ENCODE results near the gene BMPR1B. TPM values are rescaled to one million over a fixed set of nuclear protein-coding genes. Genes with fewer than 3 reads are reported as not detected.

The BMPR1B gene
- total and polyA plus RNA-seq, 4 donors = 0.27 to 0.70 (median 0.48) TPM

- H3K27me3 ChIP-seq (ENCODE audit: control insufficient read depth in 4 of 4, insufficient read depth in 4 of 4, low read length in 3 of 4) = peaks cover 0 to 4% (median 0%) of the 10 kb centered on the region in 4 donors
- no peaks in the 10 kb centered on the region for H3K9me3 ChIP-seq (ENCODE audit: control insufficient read depth in 4 of 4, low read length in 3 of 4)
- H3K4me1 ChIP-seq (ENCODE audit: control insufficient read depth in 4 of 4, insufficient read depth in 4 of 4, low read length in 3 of 4) = no peaks in the 10 kb centered on the region
- H3K9ac ChIP-seq (ENCODE audit: low read depth in 1 of 2, low read length in 2 of 2) = no peak overlapping the region
- WGBS = 57% methylated on average over 5 of the region's 5 CpGs
- H3K36me3 ChIP-seq (ENCODE audit: control insufficient read depth in 4 of 4, insufficient read depth in 3 of 4, low read depth in 1 of 4, low read length in 3 of 4) = no peaks in the 10 kb centered on the region
- H3K27ac ChIP-seq (ENCODE audit: low read depth in 1 of 2, low read length in 2 of 2) = no peak overlapping the region
- no peak overlapping the region for H3K4me3 ChIP-seq (ENCODE audit: low read depth in 1 of 3, low read length in 3 of 3)
- TF ChIP-seq FOXA1 (IDR thresholded peaks at IDR 0.05) (no peak), SP1 (IDR thresholded peaks at IDR 0.05) (no peak), JUND (IDR thresholded peaks at IDR 0.05) (no peak), TAF1 (conservative IDR thresholded peaks at IDR 0.05) (no peak), FOXA2 (IDR thresholded peaks at IDR 0.05) (no peak), EGR1 (IDR thresholded peaks at IDR 0.05; ENCODE audit: low read depth in 2 of 2) (no peak), NR2F2 (IDR thresholded peaks at IDR 0.05) (no peak)
- DNase-seq (ENCODE audit: low spot score) = no peak
Measured at GRCh38 chr4:95183656-95184408, 426.1 kb downstream of the BMPR1B start.

GRCh38 chr4:95186666-95187065 lies 428.9 kb downstream of the BMPR1B start:
- H3K27me3 ChIP-seq (ENCODE audit: control insufficient read depth in 4 of 4, insufficient read depth in 4 of 4, low read length in 3 of 4) = peaks cover 0 to 4% (median 0%) of the 10 kb centered on the region in 4 donors
- WGBS = 75% methylated on average over 8 of the region's 8 CpGs
- H3K36me3 ChIP-seq (ENCODE audit: control insufficient read depth in 4 of 4, insufficient read depth in 3 of 4, low read depth in 1 of 4, low read length in 3 of 4) = no peaks in the 10 kb centered on the region
- no peak for DNase-seq (ENCODE audit: low spot score)
- TF ChIP-seq, protein P1, sequence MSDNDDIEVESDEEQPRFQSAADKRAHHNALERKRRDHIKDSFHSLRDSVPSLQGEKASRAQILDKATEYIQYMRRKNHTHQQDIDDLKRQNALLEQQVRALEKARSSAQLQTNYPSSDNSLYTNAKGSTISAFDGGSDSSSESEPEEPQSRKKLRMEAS (IDR thresholded peaks at IDR 0.05) = no peak
- no peak for TF ChIP-seq FOXA1 (IDR thresholded peaks at IDR 0.05)
- TF ChIP-seq HNF4G (IDR thresholded peaks at IDR 0.05) = no peak
- TF ChIP-seq HNF4A (conservative IDR thresholded peaks at IDR 0.05) = no peak
- no peak for TF ChIP-seq YY1 (IDR thresholded peaks at IDR 0.05)
- no peaks in the 10 kb centered on the region for H3K9me3 ChIP-seq (ENCODE audit: control insufficient read depth in 4 of 4, low read length in 3 of 4)
- H3K27ac ChIP-seq (ENCODE audit: low read depth in 1 of 2, low read length in 2 of 2) = no peak overlapping the region
- no peaks in the 10 kb centered on the region for H3K4me1 ChIP-seq (ENCODE audit: control insufficient read depth in 4 of 4, insufficient read depth in 4 of 4, low read length in 3 of 4)
- no peak overlapping the region for H3K4me3 ChIP-seq (ENCODE audit: low read depth in 1 of 3, low read length in 3 of 3)
- H3K9ac ChIP-seq (ENCODE audit: low read depth in 1 of 2, low read length in 2 of 2) = no peak overlapping the region

GRCh38 chr4:95188701-95189370 lies 431.1 kb downstream of the BMPR1B start:
- no peak for DNase-seq (ENCODE audit: low spot score)
- H3K9ac ChIP-seq (ENCODE audit: low read depth in 1 of 2, low read length in 2 of 2) = no peak overlapping the region
- H3K36me3 ChIP-seq (ENCODE audit: control insufficient read depth in 4 of 4, insufficient read depth in 3 of 4, low read depth in 1 of 4, low read length in 3 of 4) = no peaks in the 10 kb centered on the region
- no peak for TF ChIP-seq FOXA1 (IDR thresholded peaks at IDR 0.05)
- TF ChIP-seq, protein P1 (IDR thresholded peaks at IDR 0.05) = no peak
- no peak for TF ChIP-seq SP1 (IDR thresholded peaks at IDR 0.05)
- TF ChIP-seq TAF1 (conservative IDR thresholded peaks at IDR 0.05) = no peak
- TF ChIP-seq, protein P2, sequence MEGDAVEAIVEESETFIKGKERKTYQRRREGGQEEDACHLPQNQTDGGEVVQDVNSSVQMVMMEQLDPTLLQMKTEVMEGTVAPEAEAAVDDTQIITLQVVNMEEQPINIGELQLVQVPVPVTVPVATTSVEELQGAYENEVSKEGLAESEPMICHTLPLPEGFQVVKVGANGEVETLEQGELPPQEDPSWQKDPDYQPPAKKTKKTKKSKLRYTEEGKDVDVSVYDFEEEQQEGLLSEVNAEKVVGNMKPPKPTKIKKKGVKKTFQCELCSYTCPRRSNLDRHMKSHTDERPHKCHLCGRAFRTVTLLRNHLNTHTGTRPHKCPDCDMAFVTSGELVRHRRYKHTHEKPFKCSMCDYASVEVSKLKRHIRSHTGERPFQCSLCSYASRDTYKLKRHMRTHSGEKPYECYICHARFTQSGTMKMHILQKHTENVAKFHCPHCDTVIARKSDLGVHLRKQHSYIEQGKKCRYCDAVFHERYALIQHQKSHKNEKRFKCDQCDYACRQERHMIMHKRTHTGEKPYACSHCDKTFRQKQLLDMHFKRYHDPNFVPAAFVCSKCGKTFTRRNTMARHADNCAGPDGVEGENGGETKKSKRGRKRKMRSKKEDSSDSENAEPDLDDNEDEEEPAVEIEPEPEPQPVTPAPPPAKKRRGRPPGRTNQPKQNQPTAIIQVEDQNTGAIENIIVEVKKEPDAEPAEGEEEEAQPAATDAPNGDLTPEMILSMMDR (IDR thresholded peaks at IDR 0.05; ENCODE audit: low read depth, low read length, missing input control) = no peak
- TF ChIP-seq EGR1 (IDR thresholded peaks at IDR 0.05; ENCODE audit: low read depth in 2 of 2) = no peak
- TF ChIP-seq, protein P3, sequence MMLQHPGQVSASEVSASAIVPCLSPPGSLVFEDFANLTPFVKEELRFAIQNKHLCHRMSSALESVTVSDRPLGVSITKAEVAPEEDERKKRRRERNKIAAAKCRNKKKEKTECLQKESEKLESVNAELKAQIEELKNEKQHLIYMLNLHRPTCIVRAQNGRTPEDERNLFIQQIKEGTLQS (IDR thresholded peaks at IDR 0.05) = no peak
- TF ChIP-seq GABPA (IDR thresholded peaks at IDR 0.05 in 1 of 2, conservative IDR thresholded peaks at IDR 0.05 in 1 of 2) = no peak
- no peak overlapping the region for H3K27ac ChIP-seq (ENCODE audit: low read depth in 1 of 2, low read length in 2 of 2)
- H3K4me3 ChIP-seq (ENCODE audit: low read depth in 1 of 3, low read length in 3 of 3) = no peak overlapping the region
- H3K4me1 ChIP-seq (ENCODE audit: control insufficient read depth in 4 of 4, insufficient read depth in 4 of 4, low read length in 3 of 4) = no peaks in the 10 kb centered on the region
- WGBS = 65% methylated on average over 5 of the region's 5 CpGs
- peaks cover 0 to 1% (median 0%) of the 10 kb centered on the region in 4 donors for H3K27me3 ChIP-seq (ENCODE audit: control insufficient read depth in 4 of 4, insufficient read depth in 4 of 4, low read length in 3 of 4)
- H3K9me3 ChIP-seq (ENCODE audit: control insufficient read depth in 4 of 4, low read length in 3 of 4) = no peaks in the 10 kb centered on the region

Data from liver (tissue), 9 donors.